GM12878 (cell line): ENCODE data around the gene PARK7. TPM values are rescaled to one million over a fixed set of nuclear protein-coding genes. Genes with fewer than 3 reads are reported as not detected.
A peak's percentile ranks its signal among the peaks of the same experiment; 100 is the strongest.

Experiments used
- ATAC-seq: fragments of 200-7000 bp; cut with Tn5 transposase; 3 replicates; pipeline ENCODE4 v1.9.1; 2020; ENCODE audit warnings: mild to moderate bottlenecking, moderate library complexity
- BruUV-seq: library from RNA; stranded (reverse); fragments of 400-500 nt; replicated peaks from 2 replicates; lab custom pipeline; 2021; lab: Mats Ljungman, UMichigan
- CTCF ChIA-PET: fragments of 300-600 bp; sonication (Branson Sonifier 250); formaldehyde crosslinking; extraction: SDS; loops from one replicate; lab custom pipeline; 2021; ENCODE audit warnings: inconsistent platforms; lab: Yijun Ruan, JAX
- POLR2A ChIA-PET: fragments of 350-600 bp; formaldehyde crosslinking; extraction: SDS; loops from one replicate; lab custom pipeline; 2021; ENCODE audit warnings: inconsistent platforms; lab: Charles Lee
- RAD21 ChIA-PET: fragments of 300-600 bp; sonication (Branson Sonifier 250); formaldehyde crosslinking; loops from one replicate; lab custom pipeline; 2023; ENCODE audit warnings: antibody characterized with exemption; ENCODE audit not compliant: unreplicated experiment; lab: Charles Lee
- SMC1A ChIA-PET: fragments of 300-600 bp; sonication (Branson Sonifier 250); formaldehyde crosslinking; loops from one replicate; lab custom pipeline; 2023; ENCODE audit not compliant: unreplicated experiment, uncharacterized antibody; lab: Charles Lee
- DNase-seq: peaks from one replicate; pipeline ENCODE4 v3.0.0-alpha.2; 2011; ENCODE audit warnings: low read depth, low spot score
- FAIRE-seq: peaks from 3 replicates; lab custom pipeline; 2011; peaks lifted over from hg19 to GRCh38; lab: Jason Lieb, UNC
- H2AFZ ChIP-seq: 2 replicates; pipeline ENCODE4 v1.6.0; 2011; ENCODE audit warnings: low read depth, low read length, control low read depth; ENCODE audit not compliant: control insufficient read depth
- H3K27ac ChIP-seq: 2 replicates; pipeline ENCODE4 v1.5.1; 2011; ENCODE audit warnings: control low read depth; ENCODE audit not compliant: control insufficient read depth, insufficient read depth
- H3K27me3 ChIP-seq, 2 experiments: replicated peaks in 1 of 2; 2 replicates each; pipeline versions ENCODE4 v1.6.0 to v1.6.1; 2011; ENCODE audit warnings: low read length in 1 of 2; ENCODE audit not compliant: control insufficient read depth in 2 of 2, insufficient read depth in 2 of 2
- H3K36me3 ChIP-seq, 2 experiments: 2 replicates each; pipeline ENCODE4 v1.5.1; 2011; ENCODE audit warnings: low read length in 1 of 2; ENCODE audit not compliant: control insufficient read depth in 2 of 2, insufficient read depth in 2 of 2
- H3K4me1 ChIP-seq: 2 replicates; pipeline ENCODE4 v1.6.1; 2011; ENCODE audit warnings: mild to moderate bottlenecking, low read length, moderate library complexity, mixed read lengths; ENCODE audit not compliant: control insufficient read depth, insufficient read depth
- H3K4me2 ChIP-seq: 2 replicates; pipeline ENCODE4 v1.6.0; 2011; ENCODE audit warnings: control low read depth; ENCODE audit not compliant: control insufficient read depth, insufficient read depth
- H3K4me3 ChIP-seq: fragments of 200-600 bp; sonication (generic); 2 replicates; pipeline ENCODE4 v1.5.1; 2016
- H3K79me2 ChIP-seq: 2 replicates; pipeline ENCODE4 v1.6.0; 2011; ENCODE audit warnings: low read length; ENCODE audit not compliant: control insufficient read depth, insufficient read depth
- H3K9ac ChIP-seq: 2 replicates; pipeline ENCODE4 v1.8.0; 2011; ENCODE audit warnings: low read length, control low read depth, mixed read lengths; ENCODE audit not compliant: control insufficient read depth, insufficient read depth
- H3K9me3 ChIP-seq: replicated peaks from 3 replicates; pipeline ENCODE4 v1.5.1; 2011; ENCODE audit warnings: mild to moderate bottlenecking, low read length; ENCODE audit not compliant: control insufficient read depth, insufficient read depth
- H4K20me1 ChIP-seq: 2 replicates; pipeline ENCODE4 v1.6.0; 2011; ENCODE audit not compliant: control insufficient read depth, insufficient read depth
- BACH1 ChIP-seq: fragments of 450-650 bp; IDR thresholded peaks from 2 replicates; pipeline ENCODE4 v1.6.1; 2017; ENCODE audit warnings: mild to moderate bottlenecking, borderline replicate concordance
- BCL11A ChIP-seq: IDR thresholded peaks from 2 replicates; pipeline ENCODE4 v1.6.1; 2011; ENCODE audit warnings: low read depth, low read length
- CREB1 ChIP-seq: IDR thresholded peaks from 2 replicates; pipeline ENCODE4 v1.6.1; 2012; ENCODE audit warnings: low read depth, mild to moderate bottlenecking, inconsistent platforms
- CREM ChIP-seq: IDR thresholded peaks from 2 replicates; pipeline ENCODE4 v1.6.1; 2014; ENCODE audit warnings: antibody characterized with exemption, low read depth
- EED ChIP-seq: sonication (generic); IDR thresholded peaks from 2 replicates; pipeline ENCODE4 v1.6.1; 2016; ENCODE audit warnings: antibody characterized with exemption, low read depth
- EP300 ChIP-seq, 2 experiments: fragments of 150-350 bp in 1 of 2; IDR thresholded peaks; 2 replicates each; pipeline ENCODE4 v1.6.1; 2011 to 2012; ENCODE audit warnings: low read depth in 2 of 2, low read length in 2 of 2, borderline replicate concordance in 1 of 2, improper control_type of control experiment in 1 of 2, inconsistent platforms in 1 of 2; ENCODE audit not compliant: control insufficient read depth in 1 of 2
- ETV6 ChIP-seq, 2 experiments: fragments of 450-650 bp in 1 of 2; IDR thresholded peaks in 1 of 2; conservative IDR thresholded peaks in 1 of 2; 2 replicates each; pipeline ENCODE4 v1.6.1; 2014; ENCODE audit warnings: antibody characterized with exemption in 1 of 2, borderline replicate concordance in 1 of 2, low read depth in 1 of 2, mild to moderate bottlenecking in 1 of 2, moderate library complexity in 1 of 2
- EZH2 ChIP-seq: IDR thresholded peaks from 2 replicates; pipeline ENCODE4 v1.6.1; 2012; ENCODE audit warnings: low read depth, mild to moderate bottlenecking, control low read depth, inconsistent platforms, low read length, borderline replicate concordance; ENCODE audit not compliant: control insufficient read depth
- GATAD2B ChIP-seq: fragments of 450-650 bp; conservative IDR thresholded peaks from 2 replicates; pipeline ENCODE4 v1.6.1; 2017; ENCODE audit warnings: low read depth, mild to moderate bottlenecking, moderate library complexity
- IKZF1 ChIP-seq: fragments of 450-650 bp; conservative IDR thresholded peaks from 2 replicates; pipeline ENCODE4 v1.6.1; 2017; ENCODE audit warnings: antibody characterized with exemption, mild to moderate bottlenecking
- JUNB ChIP-seq: IDR thresholded peaks from 2 replicates; pipeline ENCODE4 v1.6.1; 2016; ENCODE audit warnings: antibody characterized with exemption, mild to moderate bottlenecking
- PAX5 ChIP-seq: IDR thresholded peaks from 2 replicates; pipeline ENCODE4 v1.6.1; 2011; ENCODE audit warnings: low read depth, low read length, borderline replicate concordance
- RBBP5 ChIP-seq: fragments of 200-600 bp; sonication (generic); conservative IDR thresholded peaks from 2 replicates; pipeline ENCODE4 v1.6.1; 2016
- SKIL ChIP-seq: fragments of 450-650 bp; IDR thresholded peaks from 2 replicates; pipeline ENCODE4 v1.6.1; 2017; ENCODE audit warnings: mild to moderate bottlenecking, low read depth, inconsistent platforms; ENCODE audit not compliant: poor library complexity, severe bottlenecking
- TCF7 ChIP-seq: IDR thresholded peaks from 2 replicates; pipeline ENCODE4 v1.6.1; 2014; ENCODE audit warnings: antibody characterized with exemption, borderline replicate concordance
- YY1 ChIP-seq: IDR thresholded peaks from 2 replicates; pipeline ENCODE4 v1.6.1; 2011; ENCODE audit warnings: low read depth, mild to moderate bottlenecking, low read length
- ZNF217 ChIP-seq: fragments of 450-650 bp; IDR thresholded peaks from 2 replicates; pipeline ENCODE4 v1.6.1; 2017; ENCODE audit warnings: antibody characterized with exemption, mild to moderate bottlenecking
- ZNF274 ChIP-seq: IDR thresholded peaks from one replicate; pipeline ENCODE4 v1.8.0; 2011; ENCODE audit not compliant: insufficient read length, insufficient read depth
- WGBS: methylation state at CpG from one replicate; pipeline ENCODE4 v1.1.6; 2016; ENCODE audit warnings: low lambda C conversion rate; ENCODE audit not compliant: insufficient replicate concordance, insufficient coverage; ENCODE audit errors: missing lambda C conversion rate; 5-methylcytosine and 5-hydroxymethylcytosine counted together
- in situ Hi-C: fragments of 300-500 bp; cut with MboI; formaldehyde crosslinking; loops from 9 replicates; pipeline ENCODE4 v1.14.3; 2018; ENCODE audit warnings: mixed read lengths
- intact Hi-C: fragments of 100-400 bp; cut with micrococcal nuclease; formaldehyde crosslinking; loops from one replicate; pipeline ENCODE4 v1.14.2; 2022; ENCODE audit not compliant: unreplicated experiment
- polyA plus RNA-seq, 11 experiments: library from polyadenylated mRNA; depleted of rRNA in 4 of 11; unstranded in 6 of 11; stranded (reverse) in 5 of 11; fragments of >200 nt; fragmentation: Nextera tagmentation in 4 of 11; fragmentation: Illumina TruSeq in 1 of 11; extraction: Ambion mirVana in 4 of 11; extraction: Trizol in 1 of 11; gene quantifications; 1 replicate in 1 of 11; 2 replicates in 10 of 11; pipeline versions ENCODE4 v1.2.1 to v1.2.3, GENCODE V29; 2011 to 2016; ENCODE audit warnings: inconsistent platforms in 2 of 11, missing spikeins in 2 of 11, low read depth in 1 of 11
- total RNA-seq, 4 experiments: library from RNA; depleted of rRNA in 3 of 4; stranded (reverse); fragments of >200 nt in 3 of 4; fragmentation: Illumina TruSeq in 1 of 4; extraction: Trizol in 1 of 4; gene quantifications; 2 replicates each; pipeline versions ENCODE4 v1.2.1 to v1.2.3, GENCODE V29; 2013 to 2021
- TF ChIP-seq, protein P1 (sequence below), 3 experiments: IDR thresholded peaks in 2 of 3; conservative IDR thresholded peaks in 1 of 3; 2 replicates each; pipeline ENCODE4 v1.5.1; 2011; ENCODE audit warnings: low read depth in 3 of 3, low read length in 3 of 3, mild to moderate bottlenecking in 3 of 3, control low read depth in 2 of 3, moderate library complexity in 2 of 3, inconsistent platforms in 1 of 3, mixed read lengths in 1 of 3; ENCODE audit not compliant: control insufficient read depth in 2 of 3, insufficient read depth in 1 of 3; ENCODE audit errors: extremely low read depth in 1 of 3

PARK7 gene
- total and polyA plus RNA-seq, 10 of the 15 experiments (the other 5 are each of a cell fraction or from before 2014, with no cell fraction given), result 267 to 1,056 (median 495) TPM

DNA sequence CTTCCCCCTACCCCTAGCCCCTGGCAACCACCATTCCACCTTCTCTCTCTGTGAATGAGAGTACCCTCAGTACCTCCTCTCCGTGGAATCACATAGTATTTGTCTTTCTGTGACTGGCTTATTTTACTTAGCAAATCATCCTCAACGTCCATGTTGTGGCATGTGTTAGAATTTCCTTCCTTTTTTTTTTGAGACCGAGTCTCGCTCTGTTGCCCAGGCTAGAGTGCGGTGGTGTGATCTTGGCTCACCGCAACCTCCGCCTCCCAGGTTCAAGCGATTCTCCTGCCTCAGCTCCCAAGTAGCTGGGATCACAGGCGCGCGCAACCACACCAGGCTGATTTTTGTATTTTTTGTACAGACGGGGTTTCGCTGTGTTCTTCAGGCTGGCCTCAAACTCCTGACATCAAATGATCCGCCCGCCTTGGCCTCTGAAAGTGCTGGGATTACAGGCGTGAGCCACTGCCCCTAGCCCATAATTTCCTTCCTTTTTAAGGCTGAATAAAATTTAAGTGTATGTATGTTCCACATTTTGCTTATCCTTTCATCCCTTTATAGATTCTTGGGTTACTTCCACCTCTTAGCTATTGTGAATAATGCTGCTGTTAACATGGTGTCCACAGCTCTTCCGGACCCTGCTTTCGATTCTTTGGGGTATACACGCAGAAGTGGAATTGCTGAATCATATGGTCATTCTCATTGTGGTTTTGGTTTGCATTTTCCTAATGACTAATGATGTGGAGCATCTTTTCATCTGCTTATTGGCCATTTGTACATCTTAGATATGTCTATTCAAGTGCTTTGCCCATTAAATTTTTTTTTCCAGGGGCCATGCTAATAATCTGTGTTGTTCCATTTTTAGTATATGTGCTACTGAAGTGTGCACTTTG is 32.3 kb downstream of the PARK7 start:
- H3K9me3 ChIP-seq, result peaks cover 5% of the 10 kb centered on the region; the same call in 2 of the 3 replicates
- FAIRE-seq, result peak; percentile 96
- H3K4me2 ChIP-seq, result peak overlapping the region; percentile 79
- H3K9ac ChIP-seq, result peak overlapping the region; percentile 44
- RAD21 ChIA-PET, result interaction anchor here (1.2 kb wide), 1 partner anchor 142 kb away, joined by 4 read pairs; no protein-coding TSS in a partner anchor
- under 1% methylated on average over 18 of the region's 19 CpGs for WGBS
- H3K4me1 ChIP-seq, result peaks cover 19% of the 10 kb centered on the region
- H4K20me1 ChIP-seq, result no peaks in the 10 kb centered on the region
- H3K79me2 ChIP-seq, result no peaks in the 10 kb centered on the region
- peak overlapping the region; percentile 60 for H2AFZ ChIP-seq
- BruUV-seq, result no TSS peak
- POLR2A ChIA-PET, result interaction anchor here (0.6 to 1.0 kb wide), 4 partner anchors 111 to 1250 kb away, joined by 3 to 5 read pairs (median 4); no protein-coding TSS in a partner anchor
- DNase-seq, result peak; percentile 94
- no peaks in the 10 kb centered on the region for H3K27me3 ChIP-seq
- peak overlapping the region; percentile 30; the same call in 1 of the 2 replicates for H3K4me3 ChIP-seq
- intact Hi-C loops, result no loop called here
- H3K27ac ChIP-seq, result peak overlapping the region; percentile 87
- CTCF ChIA-PET, result interaction anchor here (0.9 to 2.4 kb wide), 5 partner anchors 12 to 37 kb away, joined by 3 to 12 read pairs (median 7); no protein-coding TSS in a partner anchor
- H3K36me3 ChIP-seq, result peaks cover 0 to 2% of the 10 kb centered on the region in 2 experiments; a peak in 3 of 4 replicates
- ATAC-seq, result peak; percentile 97
- in situ Hi-C loops, result no loop called here
- SMC1A ChIA-PET, result interaction anchor here (0.6 to 1.5 kb wide), 7 partner anchors 11 to 331 kb away, joined by 3 to 5 read pairs (median 3); no protein-coding TSS in a partner anchor
- TF ChIP-seq, protein P1, sequence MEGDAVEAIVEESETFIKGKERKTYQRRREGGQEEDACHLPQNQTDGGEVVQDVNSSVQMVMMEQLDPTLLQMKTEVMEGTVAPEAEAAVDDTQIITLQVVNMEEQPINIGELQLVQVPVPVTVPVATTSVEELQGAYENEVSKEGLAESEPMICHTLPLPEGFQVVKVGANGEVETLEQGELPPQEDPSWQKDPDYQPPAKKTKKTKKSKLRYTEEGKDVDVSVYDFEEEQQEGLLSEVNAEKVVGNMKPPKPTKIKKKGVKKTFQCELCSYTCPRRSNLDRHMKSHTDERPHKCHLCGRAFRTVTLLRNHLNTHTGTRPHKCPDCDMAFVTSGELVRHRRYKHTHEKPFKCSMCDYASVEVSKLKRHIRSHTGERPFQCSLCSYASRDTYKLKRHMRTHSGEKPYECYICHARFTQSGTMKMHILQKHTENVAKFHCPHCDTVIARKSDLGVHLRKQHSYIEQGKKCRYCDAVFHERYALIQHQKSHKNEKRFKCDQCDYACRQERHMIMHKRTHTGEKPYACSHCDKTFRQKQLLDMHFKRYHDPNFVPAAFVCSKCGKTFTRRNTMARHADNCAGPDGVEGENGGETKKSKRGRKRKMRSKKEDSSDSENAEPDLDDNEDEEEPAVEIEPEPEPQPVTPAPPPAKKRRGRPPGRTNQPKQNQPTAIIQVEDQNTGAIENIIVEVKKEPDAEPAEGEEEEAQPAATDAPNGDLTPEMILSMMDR (IDR thresholded peaks at IDR 0.05 in 2 of 3, conservative IDR thresholded peaks at IDR 0.05 in 1 of 3; ENCODE audit: control insufficient read depth in 2 of 3, extremely low read depth in 1 of 3, insufficient read depth in 1 of 3, low read depth in 3 of 3, low read length in 3 of 3), result no peak
- no peak for TF ChIP-seq ZNF274
- TF ChIP-seq RBBP5, result no peak
- TF ChIP-seq GATAD2B, result peak; percentile 57
- 0 out of 2 replicates have a peak, but pooled peaks have one; percentile 40 for TF ChIP-seq EZH2
- TF ChIP-seq IKZF1, result peak; percentile 75
- TF ChIP-seq ZNF217, result no peak
- TF ChIP-seq BACH1, result peak; percentile 84; the same call in 1 of the 2 replicates
- peak in 1 of 2 experiments; percentile 92; a peak in 1 of 4 replicates for TF ChIP-seq ETV6 (conservative IDR thresholded peaks at IDR 0.05 in 1 of 2, IDR thresholded peaks at IDR 0.05 in 1 of 2; ENCODE audit: borderline replicate concordance in 1 of 2, low read depth in 1 of 2)
- peak; percentile 76 for TF ChIP-seq TCF7
- TF ChIP-seq SKIL, result peak; percentile 57
- peak in 1 of 2 experiments; percentile 81; a peak in 1 of 4 replicates for TF ChIP-seq EP300 (IDR thresholded peaks at IDR 0.05; ENCODE audit: borderline replicate concordance in 1 of 2, control insufficient read depth in 1 of 2, low read depth in 2 of 2, low read length in 2 of 2)
- peak; percentile 35; the same call in 1 of the 2 replicates for TF ChIP-seq YY1
- peak; percentile 93 for TF ChIP-seq BCL11A
- TF ChIP-seq CREM, result peak; percentile 51; the same call in 1 of the 2 replicates
- peak; percentile 94 for TF ChIP-seq JUNB
- peak; percentile 84 for TF ChIP-seq EED
- peak; percentile 46; the same call in 1 of the 2 replicates for TF ChIP-seq CREB1
- peak; percentile 58; the same call in 1 of the 2 replicates for TF ChIP-seq PAX5
